ENCODE data around the gene SSC5D.

SSC5D gene

GRCh38 chr19:55472463-55472862 lies 15.8 kb upstream of the SSC5D start:
- no peak for DNase-seq (ENCODE audit: low read depth in 2 of 3, low spot score in 2 of 3)

- DNase-seq (ENCODE audit: low read depth in 2 of 3, low spot score in 2 of 3), result no peak
Observed at GRCh38 chr19:55473225-55474012, 14.8 kb upstream of the SSC5D start.

GRCh38 chr19:55474269-55475265 lies 13.7 kb upstream of the SSC5D start:
- DNase-seq (ENCODE audit: low read depth in 2 of 3, low spot score in 2 of 3), result no peak

GRCh38 chr19:55476100-55476775 lies 12.0 kb upstream of the SSC5D start, which contains the start of gene ZNF628:
Gene ZNF628 (plus strand): TSS chr19:55476617. CDS start chr19:55479911, 3,294 bp downstream.
- peak; percentile 86 to 96 (median 93) for DNase-seq (ENCODE audit: low read depth in 2 of 3, low spot score in 2 of 3)

- no peak for DNase-seq (ENCODE audit: low read depth in 2 of 3, low spot score in 2 of 3)
Observed at GRCh38 chr19:55477905-55478304, 10.3 kb upstream of the SSC5D start.

GRCh38 chr19:55478364-55478763 lies 9.9 kb upstream of the SSC5D start:
- DNase-seq (ENCODE audit: low read depth in 2 of 3, low spot score in 2 of 3), result no peak

- DNase-seq (ENCODE audit: low read depth in 2 of 3, low spot score in 2 of 3), result no peak
Observed at GRCh38 chr19:55479045-55479444, 9.2 kb upstream of the SSC5D start.

GRCh38 chr19:55479451-55480230 lies 8.6 kb upstream of the SSC5D start:
- DNase-seq (ENCODE audit: low read depth in 2 of 3, low spot score in 2 of 3), result no peak

GRCh38 chr19:55481148-55481793 lies 7.0 kb upstream of the SSC5D start:
- DNase-seq (ENCODE audit: low read depth in 2 of 3, low spot score in 2 of 3), result no peak

- DNase-seq (ENCODE audit: low read depth in 2 of 3, low spot score in 2 of 3), result no peak
Observed at GRCh38 chr19:55481794-55482155, 6.5 kb upstream of the SSC5D start.

GRCh38 chr19:55482156-55482961 lies 5.9 kb upstream of the SSC5D start:
- no peak for DNase-seq (ENCODE audit: low read depth in 2 of 3, low spot score in 2 of 3)

GRCh38 chr19:55482967-55483705 lies 5.1 kb upstream of the SSC5D start:
- no peak for DNase-seq (ENCODE audit: low read depth in 2 of 3, low spot score in 2 of 3)

GRCh38 chr19:55483706-55484592 lies 4.3 kb upstream of the SSC5D start:
- no peak for DNase-seq (ENCODE audit: low read depth in 2 of 3, low spot score in 2 of 3)

- DNase-seq (ENCODE audit: low read depth in 2 of 3, low spot score in 2 of 3), result peak in 2 of 3 experiments; percentile 42 to 54
Observed at GRCh38 chr19:55484593-55485438, 3.4 kb upstream of the SSC5D start, which contains the start of gene NAT14. Gene NAT14 (plus strand): TSS chr19:55485188. CDS start chr19:55485709, 521 bp downstream.

GRCh38 chr19:55485439-55486011 lies 2.7 kb upstream of the SSC5D start:
- DNase-seq (ENCODE audit: low read depth in 2 of 3, low spot score in 2 of 3), result no peak

All from activated CD8-positive, alpha-beta memory T cell treated with anti-CD3 and anti-CD28 coated beads for 48 hours (primary cell).